ENCODE measurements around the gene TMEM132A. TPM values are rescaled to one million over a fixed set of nuclear protein-coding genes. Genes with fewer than 3 reads are reported as not detected.

Gene TMEM132A
- total RNA-seq, 2 experiments from 2014 or later = 3.3 to 5.7 TPM

DNA sequence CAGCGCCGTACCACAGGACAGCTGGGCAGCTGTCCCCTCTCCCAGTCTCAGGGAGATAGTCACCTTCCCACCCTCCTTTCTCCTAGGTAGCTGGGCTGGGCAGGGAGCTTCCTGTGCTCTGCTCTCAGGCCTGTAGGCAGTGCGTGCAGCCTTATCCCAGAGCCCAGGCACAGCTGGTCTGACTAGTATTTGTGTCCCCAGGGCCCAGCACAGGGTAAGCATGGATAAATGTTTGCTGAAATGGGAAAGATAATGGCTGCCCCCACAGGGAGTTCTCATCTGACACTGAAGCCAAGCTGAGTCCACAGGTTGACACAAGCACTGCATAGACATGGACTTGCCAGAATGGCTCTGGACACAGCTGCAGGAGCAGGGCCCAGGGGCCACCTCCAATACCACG, 18.0 kb downstream of the TMEM132A start:
- Mint-ChIP-seq H3K4me3 (no peak overlapping the region), H3K4me1 (ENCODE audit: low read depth) (peaks cover 4% of the 10 kb centered on the region), H3K27ac (no peak overlapping the region), H3K9me3 (no peaks in the 10 kb centered on the region), H3K27me3 (peaks cover 3% of the 10 kb centered on the region), H3K36me3 (no peaks in the 10 kb centered on the region)
- CTCF ChIA-PET = no interaction called here
- POLR2A ChIA-PET = no interaction called here
- intact Hi-C loops (cut with micrococcal nuclease) = no loop called here
- DNase-seq = no peak

DNA sequence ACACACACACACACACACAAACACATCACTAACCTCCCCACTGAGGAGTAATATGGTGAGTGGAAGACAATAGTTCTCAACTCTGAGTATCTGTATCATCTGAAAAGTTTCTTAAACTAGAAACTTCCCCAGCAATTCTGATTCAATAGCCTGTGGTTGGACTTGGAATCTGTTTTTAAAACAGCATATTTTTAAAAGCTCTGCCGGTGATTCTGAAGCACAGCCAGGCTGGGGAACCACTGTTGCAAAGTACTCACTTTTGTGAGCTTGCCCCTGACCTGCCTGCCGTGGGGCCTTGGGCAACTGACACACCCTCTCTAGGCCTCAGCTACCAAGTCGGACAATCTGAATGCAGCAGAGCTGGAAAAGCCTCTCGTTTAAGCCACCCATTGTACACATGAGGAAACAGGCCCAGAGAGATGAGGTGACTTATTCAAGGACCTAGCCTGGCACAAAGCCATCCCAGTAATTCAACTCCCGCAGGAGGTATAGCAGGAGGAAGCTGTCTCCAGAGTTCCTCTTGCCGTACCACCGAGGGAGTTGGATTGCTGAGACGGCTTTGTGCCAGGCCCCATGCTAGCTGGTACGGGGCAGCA, 18.8 kb downstream of the TMEM132A start:
- H3K36me3 Mint-ChIP-seq = no peaks in the 10 kb centered on the region
- DNase-seq = no peak
- no peak overlapping the region for H3K4me3 Mint-ChIP-seq
- CTCF ChIA-PET = no interaction called here
- peaks cover 4% of the 10 kb centered on the region for H3K4me1 Mint-ChIP-seq (ENCODE audit: low read depth)
- peaks cover 3% of the 10 kb centered on the region for H3K27me3 Mint-ChIP-seq
- POLR2A ChIA-PET = no interaction called here
- H3K9me3 Mint-ChIP-seq = no peaks in the 10 kb centered on the region
- H3K27ac Mint-ChIP-seq = no peak overlapping the region
- intact Hi-C loops (cut with micrococcal nuclease) = no loop called here

DNA sequence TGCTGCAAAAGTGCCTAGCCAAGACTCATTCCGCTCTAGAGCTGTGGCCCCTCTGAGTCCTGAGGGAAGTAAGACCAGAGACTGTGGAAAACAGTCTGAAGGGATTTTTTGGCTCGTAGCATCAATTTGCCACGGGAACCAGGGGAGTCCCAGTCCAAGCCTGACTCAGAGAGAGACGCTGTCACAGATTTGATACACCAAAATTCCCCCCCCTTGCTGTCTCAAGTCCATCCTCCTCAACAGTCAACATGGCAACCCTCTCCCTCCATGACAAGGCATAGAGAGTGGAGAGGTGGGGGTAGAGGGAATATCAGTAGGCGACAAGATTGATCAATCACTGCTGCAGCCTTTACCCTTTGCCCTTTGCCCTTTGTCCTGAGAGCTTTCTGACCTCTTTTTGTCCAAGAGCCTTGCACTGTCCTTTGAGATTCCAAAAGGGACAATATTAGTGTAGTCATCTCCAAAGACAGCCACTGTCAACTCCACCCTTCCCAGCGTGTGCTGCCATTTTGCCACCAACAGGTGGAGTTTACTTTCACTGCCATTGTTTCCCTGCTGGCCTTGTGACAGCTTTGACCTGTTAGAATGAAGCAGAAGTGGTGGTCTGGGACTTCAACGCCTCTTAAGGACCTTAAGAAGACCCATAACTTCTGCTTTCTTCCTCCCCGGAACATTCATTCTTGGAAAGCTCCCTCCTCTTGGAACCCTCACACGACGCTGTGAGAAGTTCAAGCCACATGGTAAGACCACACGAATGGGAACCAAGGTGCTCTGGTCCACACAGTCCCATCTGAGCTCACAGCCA, 20.4 kb downstream of the TMEM132A start:
- CTCF ChIA-PET = interaction anchor here (0.9 to 1.7 kb wide), 2 partner anchors 26 to 114 kb away, joined by 3 to 8 read pairs; partner anchors contain the start of gene CD6
- no peak overlapping the region for H3K4me3 Mint-ChIP-seq
- H3K27me3 Mint-ChIP-seq = peaks cover 7% of the 10 kb centered on the region
- H3K36me3 Mint-ChIP-seq = no peaks in the 10 kb centered on the region
- H3K9me3 Mint-ChIP-seq = no peaks in the 10 kb centered on the region
- no peak for DNase-seq
- H3K4me1 Mint-ChIP-seq (ENCODE audit: low read depth) = peaks cover 4% of the 10 kb centered on the region
- intact Hi-C loops (cut with micrococcal nuclease) = no loop called here
- POLR2A ChIA-PET = no interaction called here
- H3K27ac Mint-ChIP-seq = no peak overlapping the region

DNA sequence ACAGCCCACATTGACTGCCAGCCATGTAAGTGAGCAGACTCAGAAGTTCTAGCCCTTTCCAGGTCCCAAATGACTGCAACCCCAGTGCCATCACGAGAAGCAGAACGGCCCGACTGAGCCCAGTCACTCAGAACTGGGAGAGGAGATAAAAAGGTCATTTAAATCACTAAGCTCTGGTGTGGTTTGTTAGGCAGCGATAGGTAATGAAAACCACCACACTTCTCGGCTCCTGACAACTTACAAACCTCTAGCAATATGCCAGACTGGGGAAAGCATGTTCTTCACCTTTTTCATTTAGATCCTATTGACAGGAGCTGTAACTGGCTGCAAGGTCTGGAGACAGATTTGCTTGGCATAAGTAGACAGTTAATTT, 21.0 kb downstream of the TMEM132A start:
- intact Hi-C loops (cut with micrococcal nuclease) = no loop called here
- ChIA-PET CTCF (interaction anchor here (0.6 to 1.7 kb wide), 4 partner anchors 18 to 114 kb away, joined by 3 to 8 read pairs (median 4); partner anchors contain the start of gene CD6), POLR2A (no interaction called here)
- H3K27me3 Mint-ChIP-seq = peaks cover 10% of the 10 kb centered on the region
- no peaks in the 10 kb centered on the region for H3K36me3 Mint-ChIP-seq
- no peaks in the 10 kb centered on the region for H3K4me1 Mint-ChIP-seq (ENCODE audit: low read depth)
- H3K27ac Mint-ChIP-seq = no peak overlapping the region
- no peaks in the 10 kb centered on the region for H3K9me3 Mint-ChIP-seq
- no peak for DNase-seq
- no peak overlapping the region for H3K4me3 Mint-ChIP-seq

DNA sequence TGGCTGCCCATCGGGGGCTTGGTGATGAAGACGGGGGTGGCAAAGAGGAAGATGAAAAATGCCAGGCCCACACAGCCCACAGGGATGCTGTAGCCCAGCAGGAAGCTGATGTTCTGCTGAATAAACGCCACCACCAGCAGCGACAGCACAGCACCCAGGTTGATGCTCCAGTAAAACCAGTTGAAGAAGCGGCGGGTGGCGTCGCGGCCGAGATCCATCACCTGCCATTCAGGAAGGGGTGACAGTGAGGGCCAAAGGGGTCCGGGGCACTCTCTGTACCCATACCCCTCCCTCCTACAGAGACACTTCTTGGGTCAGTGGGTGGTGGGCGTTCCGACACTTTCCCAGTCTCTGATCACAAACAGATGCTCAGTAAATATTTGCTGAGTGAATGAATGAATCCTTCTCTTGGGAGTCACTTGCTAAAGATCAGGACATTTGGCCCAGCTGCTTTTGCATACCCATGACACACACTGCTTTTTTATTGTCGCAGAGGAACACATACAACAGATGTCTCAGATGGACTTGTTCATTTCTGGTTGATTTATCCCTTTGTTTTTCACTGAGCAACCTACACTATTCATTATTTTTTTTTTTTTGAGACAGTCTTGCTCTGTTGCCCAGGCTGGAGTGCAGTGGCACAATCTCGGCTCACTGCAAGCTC, 22.5 kb downstream of the TMEM132A start:
- intact Hi-C loops (cut with micrococcal nuclease) = no loop called here
- Mint-ChIP-seq H3K36me3 (no peaks in the 10 kb centered on the region), H3K4me3 (no peak overlapping the region), H3K9me3 (no peaks in the 10 kb centered on the region), H3K4me1 (ENCODE audit: low read depth) (peaks cover 3% of the 10 kb centered on the region), H3K27ac (no peak overlapping the region), H3K27me3 (peaks cover 15% of the 10 kb centered on the region)
- POLR2A ChIA-PET = no interaction called here
- CTCF ChIA-PET = interaction anchor here (1.7 kb wide), 1 partner anchor 24 kb away, joined by 8 read pairs; the partner anchor contains the start of gene CD6
- no peak for DNase-seq

DNA sequence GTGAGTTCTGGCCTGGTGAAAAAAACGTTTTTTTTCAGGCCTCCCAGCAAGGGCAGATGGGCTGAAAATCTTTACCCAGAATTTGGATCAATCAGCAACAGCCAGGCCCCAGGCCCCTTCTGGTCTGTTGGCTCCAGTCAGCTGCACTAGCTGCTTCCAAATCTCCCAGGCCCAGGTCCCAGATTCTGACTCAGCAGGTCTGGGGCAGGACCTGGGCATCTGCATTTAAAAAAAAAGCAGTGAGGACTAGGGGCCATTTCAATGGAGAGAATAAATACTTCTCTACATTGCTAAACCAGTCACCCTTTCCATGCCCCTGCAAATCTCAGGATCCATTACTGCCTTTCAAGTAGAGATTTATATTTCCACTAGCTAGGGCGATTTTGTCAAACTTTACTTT, 23.4 kb downstream of the TMEM132A start:
- Mint-ChIP-seq H3K4me1 (ENCODE audit: low read depth) (peaks cover 13% of the 10 kb centered on the region), H3K27me3 (peaks cover 23% of the 10 kb centered on the region), H3K9me3 (no peaks in the 10 kb centered on the region), H3K4me3 (no peak overlapping the region), H3K36me3 (no peaks in the 10 kb centered on the region), H3K27ac (no peak overlapping the region)
- POLR2A ChIA-PET = no interaction called here
- DNase-seq = no peak
- intact Hi-C loops (cut with micrococcal nuclease) = no loop called here
- CTCF ChIA-PET = interaction anchor here (1.1 kb wide), 1 partner anchor 32 kb away, joined by 3 read pairs; no protein-coding TSS in a partner anchor

DNA sequence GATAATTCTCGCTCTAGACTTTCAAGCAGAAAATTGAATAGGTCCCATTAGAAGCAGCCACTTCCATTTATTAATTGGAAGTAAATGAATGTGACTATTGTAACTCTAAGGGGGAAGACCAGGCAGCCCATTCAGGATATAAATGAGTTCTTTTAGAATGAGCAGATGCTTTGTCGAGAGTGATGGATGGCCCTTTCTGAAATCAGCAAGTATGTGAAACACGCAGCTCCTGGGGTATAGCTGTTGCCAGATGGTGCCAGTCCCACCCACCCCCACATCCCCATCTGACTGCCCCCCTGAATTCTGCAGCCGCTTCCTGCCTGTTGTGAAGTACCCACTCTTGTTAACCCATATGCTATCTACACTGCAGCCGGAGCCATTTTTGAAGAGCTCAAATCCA, 24.0 kb downstream of the TMEM132A start:
- Mint-ChIP-seq H3K9me3 (no peaks in the 10 kb centered on the region), H3K36me3 (no peaks in the 10 kb centered on the region), H3K4me3 (no peak overlapping the region), H3K27me3 (peaks cover 28% of the 10 kb centered on the region), H3K27ac (no peak overlapping the region), H3K4me1 (ENCODE audit: low read depth) (peaks cover 14% of the 10 kb centered on the region)
- ChIA-PET CTCF (interaction anchor here (1.1 kb wide), 2 partner anchors 22 to 33 kb away, joined by 3 to 4 read pairs; no protein-coding TSS in a partner anchor), POLR2A (no interaction called here)
- intact Hi-C loops (cut with micrococcal nuclease) = no loop called here
- DNase-seq = no peak

DNA sequence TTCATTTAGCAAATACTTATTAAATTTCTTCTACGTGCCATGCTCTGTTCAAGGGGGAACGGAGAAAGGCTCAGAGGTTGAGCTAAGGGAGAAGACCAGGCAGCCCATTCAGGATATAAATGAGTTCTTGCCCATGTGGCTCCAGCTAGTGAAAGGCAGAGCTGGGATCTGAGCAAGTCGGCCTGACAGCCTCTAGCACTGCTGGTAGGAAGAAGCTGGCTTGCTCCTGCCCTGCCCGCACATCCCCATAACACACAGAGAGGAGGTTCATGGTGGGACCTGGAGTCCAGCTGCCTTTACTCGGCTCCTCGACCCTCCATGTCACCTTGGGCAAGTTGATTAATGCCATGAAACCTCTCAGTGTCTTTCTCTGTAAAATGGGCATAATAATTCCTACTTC, 25.8 kb downstream of the TMEM132A start:
- Mint-ChIP-seq H3K9me3 (no peaks in the 10 kb centered on the region), H3K27me3 (peaks cover 25% of the 10 kb centered on the region), H3K27ac (no peak overlapping the region), H3K36me3 (no peaks in the 10 kb centered on the region), H3K4me3 (no peak overlapping the region), H3K4me1 (ENCODE audit: low read depth) (peaks cover 14% of the 10 kb centered on the region)
- ChIA-PET POLR2A (no interaction called here), CTCF (no interaction called here)
- no peak for DNase-seq
- intact Hi-C loops (cut with micrococcal nuclease) = loop anchor here (5.0 kb wide), 1 partner anchor 33 kb away; no protein-coding TSS in a partner anchor

DNA sequence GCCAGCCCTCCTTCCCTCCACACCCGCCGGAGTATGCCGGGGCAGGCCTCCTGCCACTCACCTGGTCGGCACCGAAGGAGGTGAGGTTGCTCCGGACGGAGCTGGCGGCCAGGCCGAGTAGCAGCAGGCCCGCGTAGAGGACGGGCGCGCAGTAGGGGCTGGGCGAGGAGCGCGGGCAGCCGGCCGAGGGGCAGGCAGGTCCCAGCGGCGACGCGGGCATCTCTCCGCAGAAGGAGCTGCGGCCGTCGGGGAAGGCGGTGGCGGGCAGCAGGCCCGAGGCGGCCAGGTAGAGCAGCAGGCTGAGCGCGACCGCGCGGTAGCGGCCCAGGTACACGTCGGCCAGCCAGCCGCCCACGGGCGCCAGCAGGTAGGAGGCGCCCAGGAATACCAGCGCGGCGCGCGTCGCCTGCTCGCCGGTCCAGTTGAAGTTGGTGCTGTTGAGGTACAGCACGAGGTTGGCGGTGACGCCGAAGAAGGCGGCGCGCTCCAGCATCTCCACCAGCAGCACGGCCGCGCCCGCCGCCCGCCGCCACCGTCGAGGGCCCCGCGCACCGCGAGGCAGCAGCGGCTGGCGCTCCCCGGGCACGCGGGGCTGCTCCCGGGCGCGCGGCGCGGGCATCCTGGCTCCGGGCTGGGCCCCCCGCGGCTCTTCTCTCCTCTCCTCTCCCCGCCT, 26.8 kb downstream of the TMEM132A start:
- H3K27me3 Mint-ChIP-seq = peaks cover 25% of the 10 kb centered on the region
- no peaks in the 10 kb centered on the region for H3K36me3 Mint-ChIP-seq
- peak; percentile 32 for DNase-seq
- no peaks in the 10 kb centered on the region for H3K9me3 Mint-ChIP-seq
- POLR2A ChIA-PET = no interaction called here
- H3K4me1 Mint-ChIP-seq (ENCODE audit: low read depth) = peaks cover 14% of the 10 kb centered on the region
- no peak overlapping the region for H3K27ac Mint-ChIP-seq
- intact Hi-C loops (cut with micrococcal nuclease) = loop anchor here (5.0 kb wide), 1 partner anchor 34 kb away; no protein-coding TSS in a partner anchor
- CTCF ChIA-PET = no interaction called here
- H3K4me3 Mint-ChIP-seq = no peak overlapping the region

DNA sequence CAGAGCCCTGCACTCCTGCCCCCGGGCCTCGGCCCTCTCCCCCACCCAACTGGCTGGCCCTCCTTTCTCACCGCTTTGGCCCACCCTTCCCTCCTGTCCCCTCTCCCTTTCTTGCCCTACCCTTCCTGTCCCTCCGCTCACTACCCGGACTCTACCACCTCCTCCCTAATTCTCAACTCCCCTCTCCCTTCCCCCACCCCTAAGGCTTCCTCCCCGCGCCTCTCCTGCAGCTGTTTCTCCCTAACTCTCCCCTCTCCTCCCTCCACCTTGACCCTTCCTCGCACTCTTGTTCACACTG, 27.3 kb downstream of the TMEM132A start:
- Mint-ChIP-seq H3K4me1 (ENCODE audit: low read depth) (peaks cover 14% of the 10 kb centered on the region), H3K27me3 (peaks cover 25% of the 10 kb centered on the region), H3K27ac (no peak overlapping the region), H3K9me3 (no peaks in the 10 kb centered on the region), H3K36me3 (no peaks in the 10 kb centered on the region), H3K4me3 (peak overlapping the region; percentile 35)
- DNase-seq = no peak
- ChIA-PET CTCF (no interaction called here), POLR2A (no interaction called here)
- intact Hi-C loops (cut with micrococcal nuclease) = loop anchor here (5.0 kb wide), 1 partner anchor 34 kb away; no protein-coding TSS in a partner anchor

DNA sequence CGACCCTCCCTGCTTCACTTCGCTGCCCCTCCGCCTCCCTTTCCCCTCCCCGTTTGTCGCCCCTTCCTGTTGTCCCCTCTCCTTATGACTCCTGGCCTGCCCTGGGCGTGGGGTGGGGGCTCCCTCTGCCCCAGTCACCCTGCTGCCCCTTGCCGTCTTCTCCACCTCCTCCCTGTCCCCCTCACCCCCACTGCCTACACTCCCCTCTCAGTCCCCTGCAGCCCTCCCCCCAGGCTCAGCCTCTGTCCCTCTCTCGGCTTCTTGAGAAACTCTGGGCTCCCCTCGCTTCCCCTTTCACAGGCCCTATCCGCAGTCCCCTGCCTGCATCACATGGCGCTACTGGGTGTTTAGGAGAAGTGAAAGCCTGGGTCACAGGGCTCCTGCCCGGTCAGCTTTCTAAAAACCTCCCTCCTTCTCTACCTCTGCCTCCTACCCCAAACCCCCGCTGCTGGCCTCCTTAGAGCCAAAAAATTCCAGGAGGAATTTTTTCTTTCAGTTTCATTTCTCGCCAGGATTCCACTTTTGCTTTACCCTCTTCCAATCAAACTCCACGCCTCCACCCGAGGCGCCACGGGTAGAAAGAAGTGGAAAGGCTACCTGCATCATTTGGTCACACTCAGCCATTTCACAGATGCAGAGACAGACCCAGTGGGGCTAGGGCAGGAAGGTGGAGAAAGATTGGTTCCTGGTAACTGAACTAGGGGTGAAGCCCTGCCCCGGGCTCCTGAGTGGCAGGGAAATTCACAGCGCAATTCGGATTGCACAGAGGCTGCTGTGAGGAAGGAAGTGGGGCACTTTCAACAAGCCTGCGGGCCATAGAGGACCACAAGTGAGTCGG, 27.9 kb downstream of the TMEM132A start, which contains the start of gene SLC15A3:
TSS of gene SLC15A3 (minus strand) at position 273 of the 838 bp plus-strand sequence. CDS start 625 bp downstream, outside the sequence.
- CTCF ChIA-PET = no interaction called here
- POLR2A ChIA-PET = no interaction called here
- peak; percentile 44 for DNase-seq
- Mint-ChIP-seq H3K36me3 (no peaks in the 10 kb centered on the region), H3K4me3 (peak within 1 kb of the TSS; percentile 48), H3K27me3 (peaks cover 25% of the 10 kb centered on the region), H3K9me3 (no peaks in the 10 kb centered on the region), H3K4me1 (ENCODE audit: low read depth) (peaks cover 14% of the 10 kb centered on the region), H3K27ac (no peak within 1 kb of the TSS)
- intact Hi-C loops (cut with micrococcal nuclease) = loop anchor here (5.0 kb wide), 1 partner anchor 35 kb away; no protein-coding TSS in a partner anchor
